Osteocyte (in vitro differentiated cells): ENCODE results near the gene UBE2R2. TPM values are rescaled to one million over a fixed set of nuclear protein-coding genes. Genes with fewer than 3 reads are reported as not detected.
"Not testable (repeated sequence)": the region's sequence is repeated elsewhere in the genome, so short reads cannot be mapped to it uniquely, and the experiment has no call there.

ENCODE experiments used
- DNase-seq: peaks from one replicate; pipeline ENCODE4 v3.0.0; 2021; ENCODE audit warnings: mixed read lengths; ENCODE audit not compliant: unreplicated experiment; ENCODE audit errors: extremely low spot score
- H3K27ac Mint-ChIP-seq: one replicate; pipeline ENCODE4 v1.8.0; 2021; ENCODE audit warnings: mild to moderate bottlenecking, mixed read lengths; ENCODE audit not compliant: unreplicated experiment
- H3K27me3 Mint-ChIP-seq: one replicate; pipeline ENCODE4 v1.8.0; 2021; ENCODE audit warnings: mixed read lengths; ENCODE audit not compliant: unreplicated experiment
- H3K36me3 Mint-ChIP-seq: one replicate; pipeline ENCODE4 v1.8.0; 2021; ENCODE audit warnings: mixed read lengths; ENCODE audit not compliant: unreplicated experiment
- H3K4me1 Mint-ChIP-seq: one replicate; pipeline ENCODE4 v1.8.0; 2021; ENCODE audit warnings: mixed read lengths; ENCODE audit not compliant: unreplicated experiment
- H3K4me3 Mint-ChIP-seq: one replicate; pipeline ENCODE4 v1.8.0; 2021; ENCODE audit warnings: mild to moderate bottlenecking, moderate library complexity, mixed read lengths; ENCODE audit not compliant: unreplicated experiment
- H3K9me3 Mint-ChIP-seq: one replicate; pipeline ENCODE4 v1.8.0; 2021; ENCODE audit warnings: mixed read lengths; ENCODE audit not compliant: unreplicated experiment
- CTCF ChIP-seq: fragments of 200-600 bp; sonication (generic); IDR thresholded peaks from 2 replicates; pipeline ENCODE4 v1.5.0; 2021; ENCODE audit warnings: antibody characterized with exemption, mild to moderate bottlenecking, moderate library complexity
- total RNA-seq: library from RNA; stranded (reverse); gene quantifications from 2 replicates; pipeline ENCODE4 v1.2.1, GENCODE V29; 2021

Gene UBE2R2
- total RNA-seq, 1 donor from 2014 or later, result 48.1 TPM

- no peak overlapping the region for H3K4me3 Mint-ChIP-seq
- no peak for DNase-seq
Observed at GRCh38 chr9:33787839-33788238, 29.1 kb upstream of the UBE2R2 start.

GRCh38 chr9:33789429-33789828 lies 27.5 kb upstream of the UBE2R2 start:
- not testable (repeated sequence) for H3K4me3 Mint-ChIP-seq, H3K27ac Mint-ChIP-seq

More at GRCh38 chr9:33787839-33788238, 29.1 kb upstream of the UBE2R2 start:
- no peak for TF ChIP-seq CTCF
- H3K27me3 Mint-ChIP-seq, result peaks cover 13% of the 10 kb centered on the region
- peaks cover under 1% of the 10 kb centered on the region for H3K4me1 Mint-ChIP-seq
- no peak overlapping the region for H3K27ac Mint-ChIP-seq
- no peaks in the 10 kb centered on the region for H3K36me3 Mint-ChIP-seq
- H3K9me3 Mint-ChIP-seq, result no peaks in the 10 kb centered on the region

GRCh38 chr9:33791117-33791516 lies 25.8 kb upstream of the UBE2R2 start:
- DNase-seq, result no peak
- no peaks in the 10 kb centered on the region for H3K4me1 Mint-ChIP-seq
- H3K9me3 Mint-ChIP-seq, result no peaks in the 10 kb centered on the region
- H3K4me3 Mint-ChIP-seq, result no peak overlapping the region
- H3K27ac Mint-ChIP-seq, result no peak overlapping the region
- H3K27me3 Mint-ChIP-seq, result peaks cover 16% of the 10 kb centered on the region
- H3K36me3 Mint-ChIP-seq, result no peaks in the 10 kb centered on the region
- no peak for TF ChIP-seq CTCF

More at GRCh38 chr9:33789429-33789828, 27.5 kb upstream of the UBE2R2 start:
- not testable (repeated sequence) for H3K4me1 Mint-ChIP-seq, DNase-seq, H3K9me3 Mint-ChIP-seq, H3K36me3 Mint-ChIP-seq
- H3K27me3 Mint-ChIP-seq, result peaks cover 19% of the 10 kb centered on the region

- H3K36me3 Mint-ChIP-seq, DNase-seq, H3K4me3 Mint-ChIP-seq, H3K9me3 Mint-ChIP-seq, H3K4me1 Mint-ChIP-seq, H3K27ac Mint-ChIP-seq: not testable (repeated sequence)
- peaks cover 27% of the 10 kb centered on the region for H3K27me3 Mint-ChIP-seq
Observed at GRCh38 chr9:33793496-33793895, 23.5 kb upstream of the UBE2R2 start.

- no peak overlapping the region for H3K4me3 Mint-ChIP-seq
- H3K36me3 Mint-ChIP-seq, result peaks cover 4% of the 10 kb centered on the region
- DNase-seq, result no peak
- H3K27me3 Mint-ChIP-seq, result peaks cover 33% of the 10 kb centered on the region
- H3K4me1 Mint-ChIP-seq, result no peaks in the 10 kb centered on the region
- H3K9me3 Mint-ChIP-seq, result no peaks in the 10 kb centered on the region
- H3K27ac Mint-ChIP-seq, result no peak overlapping the region
- TF ChIP-seq CTCF, result no peak
Observed at GRCh38 chr9:33794560-33794959, 22.4 kb upstream of the UBE2R2 start.

- no peak for TF ChIP-seq CTCF
- Mint-ChIP-seq H3K27me3 (peaks cover 36% of the 10 kb centered on the region), H3K36me3 (peaks cover 4% of the 10 kb centered on the region), H3K4me3 (no peak within 1 kb of the TSS), H3K9me3 (no peaks in the 10 kb centered on the region), H3K27ac (no peak within 1 kb of the TSS), H3K4me1 (no peaks in the 10 kb centered on the region)
- DNase-seq, result no peak
Observed at GRCh38 chr9:33795281-33795680, 21.7 kb upstream of the UBE2R2 start, which contains the start of gene PRSS3. PRSS3 (plus strand) TSS chr9:33795561; CDS start chr9:33795574, 13 bp downstream.
